Measurements from ENCODE around the gene GNLY.

DNA sequence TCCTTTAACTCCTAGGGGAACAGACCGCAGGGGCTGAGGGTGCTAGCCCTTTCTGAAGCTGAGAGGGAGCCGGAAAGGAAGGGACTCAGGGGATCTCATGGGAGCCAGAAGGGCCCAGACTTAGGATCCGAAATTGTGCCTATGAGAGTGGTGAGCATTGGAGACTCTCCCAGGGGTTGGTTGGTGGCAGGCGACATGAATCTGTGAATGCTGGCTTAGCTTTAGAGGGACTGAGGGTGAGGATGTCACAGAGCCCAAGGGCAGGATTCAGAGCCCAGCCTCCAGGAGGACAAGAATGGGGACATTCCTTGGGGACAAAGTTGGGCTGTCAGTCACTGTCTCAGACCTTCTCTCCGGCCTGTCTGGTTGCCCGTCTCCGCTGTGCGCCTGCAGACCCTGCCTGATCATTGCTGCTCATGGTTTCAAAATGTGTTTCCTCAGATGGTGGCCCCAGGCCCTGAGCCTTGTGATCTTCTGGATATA is 17.5 kb downstream of the GNLY start:
- no peak for TF ChIP-seq ARNTL (CRISPR knock-in tag; IDR thresholded peaks at IDR 0.05; ENCODE audit: borderline replicate concordance, low read depth)
- TF ChIP-seq, protein P1, sequence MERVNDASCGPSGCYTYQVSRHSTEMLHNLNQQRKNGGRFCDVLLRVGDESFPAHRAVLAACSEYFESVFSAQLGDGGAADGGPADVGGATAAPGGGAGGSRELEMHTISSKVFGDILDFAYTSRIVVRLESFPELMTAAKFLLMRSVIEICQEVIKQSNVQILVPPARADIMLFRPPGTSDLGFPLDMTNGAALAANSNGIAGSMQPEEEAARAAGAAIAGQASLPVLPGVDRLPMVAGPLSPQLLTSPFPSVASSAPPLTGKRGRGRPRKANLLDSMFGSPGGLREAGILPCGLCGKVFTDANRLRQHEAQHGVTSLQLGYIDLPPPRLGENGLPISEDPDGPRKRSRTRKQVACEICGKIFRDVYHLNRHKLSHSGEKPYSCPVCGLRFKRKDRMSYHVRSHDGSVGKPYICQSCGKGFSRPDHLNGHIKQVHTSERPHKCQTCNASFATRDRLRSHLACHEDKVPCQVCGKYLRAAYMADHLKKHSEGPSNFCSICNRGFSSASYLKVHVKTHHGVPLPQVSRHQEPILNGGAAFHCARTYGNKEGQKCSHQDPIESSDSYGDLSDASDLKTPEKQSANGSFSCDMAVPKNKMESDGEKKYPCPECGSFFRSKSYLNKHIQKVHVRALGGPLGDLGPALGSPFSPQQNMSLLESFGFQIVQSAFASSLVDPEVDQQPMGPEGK (CRISPR knock-in tag; IDR thresholded peaks at IDR 0.05; ENCODE audit: borderline replicate concordance) = no peak
- TF ChIP-seq TOX (CRISPR knock-in tag; IDR thresholded peaks at IDR 0.05; ENCODE audit: borderline replicate concordance) = no peak
- no peak for TF ChIP-seq ZC3H10 (CRISPR knock-in tag; IDR thresholded peaks at IDR 0.05)

Data from SK-N-SH treated with all-trans-retinoic acid at 6 μM for 48 hours (cell line).